Right lobe of liver (tissue), 6 donors: ENCODE data around the gene PSMA7. TPM values are rescaled to one million over a fixed set of nuclear protein-coding genes. Genes with fewer than 3 reads are reported as not detected.
"Not testable (repeated sequence)": the region's sequence is repeated elsewhere in the genome, so short reads cannot be mapped to it uniquely, and the experiment has no call there.

Source experiments
- ATAC-seq, 4 donors: fragments of 200-7000 bp; cut with Tn5 transposase; one replicate each; pipeline ENCODE4 v1.9.1; 2020; ENCODE audit warnings: mild to moderate bottlenecking in 4 of 4, moderate library complexity in 4 of 4
- DNase-seq, 3 donors: peaks; one replicate each; pipeline ENCODE4 v3.0.0-alpha.2; 2020
- H3K27ac ChIP-seq, 3 donors: fragments of 200-600 bp; one replicate each; pipeline ENCODE4 v1.8.0; 2022
- H3K27me3 ChIP-seq, 2 donors: fragments of 200-600 bp; one replicate each; pipeline ENCODE4 v1.8.0; 2022
- H3K36me3 ChIP-seq, 4 donors: fragments of 200-600 bp; sonication (generic) in 1 of 4; one replicate each; pipeline versions ENCODE4 v1.5.1 to v1.8.0; 2017 to 2022; ENCODE audit warnings: control low read depth in 1 of 4
- H3K4me1 ChIP-seq, 4 donors: fragments of 200-600 bp; sonication (generic) in 1 of 4; one replicate each; pipeline versions ENCODE4 v1.5.1 to v1.8.0; 2017 to 2022; ENCODE audit warnings: control low read depth in 1 of 4
- H3K4me3 ChIP-seq, 3 donors: fragments of 200-600 bp; one replicate each; pipeline ENCODE4 v1.8.0; 2022
- H3K9me3 ChIP-seq, 4 donors: fragments of 200-600 bp; sonication (generic) in 1 of 4; one replicate each; pipeline versions ENCODE4 v1.5.1 to v1.8.0; 2017 to 2022; ENCODE audit warnings: control low read depth in 1 of 4
- POLR2A ChIP-seq: fragments of 450-650 bp; IDR thresholded peaks from one replicate; pipeline ENCODE4 v1.6.1; 2017; ENCODE audit warnings: antibody characterized with exemption, mild to moderate bottlenecking
- WGBS: methylation state at CpG from one replicate; pipeline ENCODE4 v1.1.6; 2018; ENCODE audit warnings: low coverage, low lambda C conversion rate; ENCODE audit not compliant: insufficient coverage; ENCODE audit errors: missing lambda C conversion rate; 5-methylcytosine and 5-hydroxymethylcytosine counted together
- intact Hi-C, 2 donors: fragments of 100-400 bp; cut with DNase I; formaldehyde crosslinking; loops; one replicate each; pipeline versions ENCODE4 v1.11.2 to v1.14.1; 2022
- total RNA-seq, 6 experiments: library from RNA; depleted of rRNA in 2 of 6; stranded (reverse); fragments of >200 nt in 2 of 6; fragmentation: NEBNext Ultra II Directional in 3 of 6; extraction: Animal tissue kit (Norgen Biotek cat#: 25700) in 3 of 6; gene quantifications; one replicate each; pipeline versions ENCODE4 v1.1.0 to v1.2.4, GENCODE V29; 2016 to 2023
- TF ChIP-seq, protein P1 (sequence below), 4 donors: fragments of 200-600 bp in 3 of 4; fragments of 450-650 bp in 1 of 4; IDR thresholded peaks; one replicate each; pipeline versions ENCODE4 v1.5.1 to v1.8.0; 2016 to 2022; ENCODE audit warnings: antibody characterized with exemption in 4 of 4, mild to moderate bottlenecking in 2 of 4
- donor health status: DM: no; HTN: yes; CAD: no.
- donor health status: DM: no; HTN: no; CAD: no.
- donor health status: DM: no; HTN: no; CAD: no.
- donor health status: DM: no; HTN: yes; CAD: no.
- donor health status: DM: no; HTN: yes; CAD: no.

The PSMA7 gene
- total RNA-seq, 6 experiments from 2014 or later: 108 to 268 (median 116) TPM

DNA sequence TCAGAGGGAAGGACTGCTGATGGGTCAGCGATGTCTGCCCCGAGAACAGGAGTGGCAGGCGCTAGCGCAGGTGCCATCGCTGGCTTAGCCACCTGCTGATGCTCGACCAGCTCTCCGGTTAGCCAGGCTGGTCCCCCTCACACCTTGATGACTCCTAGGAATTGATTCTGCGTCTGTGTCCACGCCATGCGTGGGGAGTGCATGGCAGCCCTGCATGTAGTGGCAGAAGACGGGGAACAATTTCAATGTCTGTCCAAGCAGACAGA, 7.0 kb upstream of the PSMA7 start:
- no peak for ATAC-seq
- H3K36me3 ChIP-seq: peaks cover 0 to 2% (median 0%) of the 10 kb centered on the region in 4 donors
- H3K4me3 ChIP-seq: no peak overlapping the region
- 80% methylated on average over 1 of the region's 11 CpGs for WGBS
- DNase-seq: no peak
- TF ChIP-seq, protein P1, sequence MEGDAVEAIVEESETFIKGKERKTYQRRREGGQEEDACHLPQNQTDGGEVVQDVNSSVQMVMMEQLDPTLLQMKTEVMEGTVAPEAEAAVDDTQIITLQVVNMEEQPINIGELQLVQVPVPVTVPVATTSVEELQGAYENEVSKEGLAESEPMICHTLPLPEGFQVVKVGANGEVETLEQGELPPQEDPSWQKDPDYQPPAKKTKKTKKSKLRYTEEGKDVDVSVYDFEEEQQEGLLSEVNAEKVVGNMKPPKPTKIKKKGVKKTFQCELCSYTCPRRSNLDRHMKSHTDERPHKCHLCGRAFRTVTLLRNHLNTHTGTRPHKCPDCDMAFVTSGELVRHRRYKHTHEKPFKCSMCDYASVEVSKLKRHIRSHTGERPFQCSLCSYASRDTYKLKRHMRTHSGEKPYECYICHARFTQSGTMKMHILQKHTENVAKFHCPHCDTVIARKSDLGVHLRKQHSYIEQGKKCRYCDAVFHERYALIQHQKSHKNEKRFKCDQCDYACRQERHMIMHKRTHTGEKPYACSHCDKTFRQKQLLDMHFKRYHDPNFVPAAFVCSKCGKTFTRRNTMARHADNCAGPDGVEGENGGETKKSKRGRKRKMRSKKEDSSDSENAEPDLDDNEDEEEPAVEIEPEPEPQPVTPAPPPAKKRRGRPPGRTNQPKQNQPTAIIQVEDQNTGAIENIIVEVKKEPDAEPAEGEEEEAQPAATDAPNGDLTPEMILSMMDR (IDR thresholded peaks at IDR 0.05): no peak
- no peak for TF ChIP-seq POLR2A
- no peaks in the 10 kb centered on the region for H3K27me3 ChIP-seq
- H3K27ac ChIP-seq: peak overlapping the region in 1 of 3 donors; percentile 100
- peaks cover 0 to 53% (median 18%) of the 10 kb centered on the region in 4 donors for H3K4me1 ChIP-seq
- intact Hi-C loops: no loop called here
- H3K9me3 ChIP-seq: no peaks in the 10 kb centered on the region

DNA sequence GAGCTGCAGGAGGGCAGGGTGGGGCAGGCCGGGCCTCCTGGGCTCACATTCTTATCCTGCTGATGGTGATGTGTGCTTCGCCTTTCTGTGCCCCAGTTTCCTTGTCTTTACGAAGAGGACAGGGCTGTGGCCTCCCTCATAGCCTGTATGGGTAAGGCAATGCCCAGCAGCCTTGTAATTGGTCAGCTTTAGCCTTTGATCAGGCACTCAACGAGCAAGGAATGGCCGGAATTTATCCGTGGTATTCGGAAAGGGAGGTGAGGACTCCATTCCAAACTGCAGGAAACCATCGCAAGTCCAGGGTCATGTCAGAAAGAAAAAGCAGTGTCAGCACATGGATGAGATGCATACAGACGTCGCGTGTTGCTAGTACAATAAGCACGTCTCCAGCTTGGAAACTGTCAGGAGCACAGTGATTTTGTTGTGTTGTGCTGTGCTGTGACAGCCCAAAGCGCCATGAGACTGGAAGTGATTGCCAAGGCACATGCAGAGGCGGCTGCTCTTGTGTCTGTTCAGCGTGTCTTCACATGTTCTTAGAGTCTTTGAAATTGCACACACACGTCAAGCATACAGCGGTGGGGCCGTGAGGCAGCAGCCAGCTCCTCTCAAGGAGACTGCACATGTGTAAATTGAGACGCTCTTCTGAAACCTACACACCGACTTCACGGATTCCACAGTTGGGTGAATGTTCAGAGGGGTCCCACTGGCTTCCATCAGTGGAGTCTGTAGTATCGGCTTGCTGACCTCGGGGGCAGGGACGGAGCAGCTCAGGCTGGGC, 6.5 kb upstream of the PSMA7 start:
- peaks cover 0 to 59% (median 19%) of the 10 kb centered on the region in 4 donors for H3K4me1 ChIP-seq
- ATAC-seq (peak in 1 of 4 donors; percentile 2), DNase-seq (no peak)
- TF ChIP-seq, protein P1 (IDR thresholded peaks at IDR 0.05): no peak
- TF ChIP-seq POLR2A: no peak
- H3K4me3 ChIP-seq: no peak overlapping the region
- intact Hi-C loops: no loop called here
- WGBS: 46% methylated on average over 13 of the region's 24 CpGs
- H3K27me3 ChIP-seq: no peaks in the 10 kb centered on the region
- H3K9me3 ChIP-seq: no peaks in the 10 kb centered on the region
- H3K36me3 ChIP-seq: peaks cover 0 to 2% (median 0%) of the 10 kb centered on the region in 4 donors
- peak overlapping the region in 1 of 3 donors; percentile 100 for H3K27ac ChIP-seq

DNA sequence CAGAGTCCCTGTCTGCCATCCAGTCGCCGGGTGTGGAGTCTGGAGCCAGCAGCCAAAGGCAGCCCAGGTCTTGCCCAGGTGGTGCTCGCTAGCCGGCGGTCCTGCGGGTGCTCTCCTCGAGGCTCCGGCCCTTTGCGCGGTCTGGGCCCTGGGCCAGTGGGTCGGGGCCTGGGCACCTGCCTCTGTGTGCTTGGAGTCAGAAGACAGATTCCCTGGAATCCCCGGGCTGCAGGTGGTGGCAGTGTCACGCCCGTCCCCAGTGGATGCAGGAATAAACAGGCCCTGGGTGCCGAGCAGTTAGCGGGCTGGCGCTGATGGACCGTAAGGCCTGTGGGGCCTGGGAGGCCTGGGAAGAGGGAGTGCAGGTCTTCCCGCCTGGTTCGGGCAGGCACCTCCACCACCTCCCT, 5.7 kb upstream of the PSMA7 start:
- TF ChIP-seq POLR2A: no peak
- TF ChIP-seq, protein P1 (IDR thresholded peaks at IDR 0.05): no peak
- WGBS: 52% methylated on average over 7 of the region's 20 CpGs
- Histone ChIP-seq H3K27ac (peak overlapping the region in 1 of 3 donors; percentile 100), H3K36me3 (no peaks in the 10 kb centered on the region), H3K9me3 (no peaks in the 10 kb centered on the region), H3K27me3 (no peaks in the 10 kb centered on the region), H3K4me3 (no peak overlapping the region), H3K4me1 (peaks cover 0 to 62% (median 19%) of the 10 kb centered on the region in 4 donors)
- DNase-seq (no peak), ATAC-seq (peak; percentile 1 to 14 (median 9))
- intact Hi-C loops: no loop called here

DNA sequence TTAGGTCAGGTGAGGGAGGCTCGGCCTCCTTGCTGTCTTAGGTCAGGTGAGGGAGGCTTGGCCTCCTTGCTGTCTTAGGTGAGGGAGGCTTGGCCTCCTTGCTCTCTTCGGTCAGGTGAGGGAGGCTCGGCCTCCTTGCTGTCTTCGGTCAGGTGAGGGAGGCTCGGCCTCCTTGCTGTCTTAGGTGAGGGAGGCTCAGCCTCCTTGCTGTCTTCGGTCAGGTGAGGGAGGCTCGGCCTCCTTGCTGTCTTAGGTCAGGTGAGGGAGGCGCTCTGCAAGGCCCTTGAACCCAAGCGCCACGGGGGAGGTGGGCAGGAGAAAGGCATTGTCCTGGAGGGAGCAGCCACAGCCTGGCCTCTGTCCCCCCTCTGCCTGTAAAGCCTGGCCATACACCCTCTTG, 5.2 kb upstream of the PSMA7 start:
- WGBS: no CpG with 5 or more reads among the region's 10 CpGs
- ATAC-seq, H3K36me3 ChIP-seq, H3K4me3 ChIP-seq, H3K27me3 ChIP-seq, H3K9me3 ChIP-seq, DNase-seq, intact Hi-C loops: not testable (repeated sequence)
- H3K27ac ChIP-seq: peak overlapping the region in 1 of 3 donors; percentile 100
- H3K4me1 ChIP-seq: peaks cover 0 to 62% (median 19%) of the 10 kb centered on the region in 4 donors

DNA sequence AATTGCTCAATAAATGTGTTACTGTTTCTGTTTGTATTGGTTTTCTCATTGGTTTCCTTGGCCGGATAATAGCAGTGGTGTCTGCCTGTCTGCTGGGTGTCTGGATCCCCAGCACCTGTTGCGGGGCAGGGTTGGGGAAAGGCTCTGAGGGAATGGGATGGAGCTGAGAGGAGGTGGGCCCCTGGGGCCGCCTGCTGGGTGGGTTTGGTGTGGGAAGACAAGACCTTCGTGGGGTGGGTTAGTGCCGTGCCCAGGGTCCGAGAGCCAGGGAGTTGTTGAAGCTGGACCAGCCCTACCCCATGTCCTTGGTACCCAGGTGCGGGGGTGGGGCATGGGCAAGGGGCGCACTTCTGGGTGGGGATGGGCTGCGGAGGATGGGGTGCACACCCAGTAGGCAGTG, 4.3 kb upstream of the PSMA7 start:
- Histone ChIP-seq H3K27me3 (no peaks in the 10 kb centered on the region), H3K4me1 (peaks cover 0 to 62% (median 19%) of the 10 kb centered on the region in 4 donors), H3K36me3 (no peaks in the 10 kb centered on the region), H3K4me3 (no peak overlapping the region), H3K9me3 (no peaks in the 10 kb centered on the region), H3K27ac (peak overlapping the region in 1 of 3 donors; percentile 100)
- DNase-seq: no peak
- intact Hi-C loops: no loop called here
- no peak for TF ChIP-seq POLR2A
- TF ChIP-seq, protein P1 (IDR thresholded peaks at IDR 0.05): no peak
- no peak for ATAC-seq
- WGBS: 83% methylated on average over 2 of the region's 9 CpGs
